Caco-2 (cell line): Measurements from ENCODE around the gene GRK5. TPM values are rescaled to one million over a fixed set of nuclear protein-coding genes. Genes with fewer than 3 reads are reported as not detected.

ENCODE experiments used
- BruUV-seq: library from RNA; stranded (reverse); fragments of 400-500 nt; replicated peaks from 2 replicates; lab custom pipeline; 2021; lab: Mats Ljungman, UMichigan
- CTCF ChIA-PET: fragments of 300-600 bp; sonication (Branson Sonifier 250); formaldehyde crosslinking; loops from one replicate; lab custom pipeline; 2022; ENCODE audit warnings: antibody characterized with exemption; lab: Charles Lee
- POLR2A ChIA-PET: fragments of 300-600 bp; sonication (Branson Sonifier 250); formaldehyde crosslinking; loops from one replicate; lab custom pipeline; 2022; ENCODE audit warnings: antibody characterized with exemption; lab: Charles Lee
- DNase-seq, 2 experiments: peaks; one replicate each; pipeline versions ENCODE4 v3.0.0 to v3.0.0-alpha.2; 2020 to 2022
- H3K27me3 ChIP-seq: replicated peaks from 2 replicates; pipeline ENCODE4 v1.6.0; 2011; ENCODE audit warnings: low read length; ENCODE audit not compliant: control insufficient read depth, insufficient read depth
- H3K36me3 ChIP-seq: 2 replicates; pipeline ENCODE4 v1.5.1; 2011; ENCODE audit warnings: low read length; ENCODE audit not compliant: control insufficient read depth, insufficient read depth
- H3K4me1 ChIP-seq: fragments of 250-450 bp; sonication (Bioruptor Pico); 2 replicates; pipeline ENCODE4 v1.5.1; 2020; ENCODE audit warnings: mild to moderate bottlenecking
- H3K4me3 ChIP-seq: 2 replicates; pipeline ENCODE4 v1.5.1; 2011; ENCODE audit warnings: low read depth, mild to moderate bottlenecking, control low read depth, low read length
- H3K9me3 ChIP-seq: fragments of 250-450 bp; sonication (Bioruptor Pico); 2 replicates; pipeline ENCODE4 v1.5.1; 2020; ENCODE audit warnings: mild to moderate bottlenecking, moderate library complexity
- H3K27ac Mint-ChIP-seq: one replicate; pipeline ENCODE4 v1.8.0; 2022; ENCODE audit warnings: mixed read lengths; ENCODE audit not compliant: unreplicated experiment
- H3K27me3 Mint-ChIP-seq: one replicate; pipeline ENCODE4 v1.8.0; 2022; ENCODE audit warnings: mixed read lengths; ENCODE audit not compliant: insufficient read depth, unreplicated experiment
- H3K36me3 Mint-ChIP-seq: one replicate; pipeline ENCODE4 v1.8.0; 2022; ENCODE audit warnings: mild to moderate bottlenecking, mixed read lengths; ENCODE audit not compliant: insufficient read depth, unreplicated experiment
- H3K4me1 Mint-ChIP-seq: one replicate; pipeline ENCODE4 v1.8.0; 2022; ENCODE audit warnings: low read depth, mixed read lengths; ENCODE audit not compliant: unreplicated experiment
- H3K4me3 Mint-ChIP-seq: one replicate; pipeline ENCODE4 v1.8.0; 2022; ENCODE audit warnings: mild to moderate bottlenecking, moderate library complexity, mixed read lengths; ENCODE audit not compliant: unreplicated experiment
- H3K9me3 Mint-ChIP-seq: one replicate; pipeline ENCODE4 v1.8.0; 2022; ENCODE audit warnings: mixed read lengths; ENCODE audit not compliant: unreplicated experiment
- CTCF ChIP-seq, 2 experiments: fragments of 200-600 bp in 1 of 2; IDR thresholded peaks; 1 replicate in 1 of 2; 2 replicates in 1 of 2; pipeline versions ENCODE4 v1.5.1 to v1.8.0; 2011 to 2022; ENCODE audit warnings: antibody characterized with exemption in 1 of 2, control low read depth in 1 of 2, inconsistent platforms in 1 of 2, low read depth in 1 of 2, low read length in 1 of 2, mild to moderate bottlenecking in 1 of 2, moderate library complexity in 1 of 2; ENCODE audit not compliant: insufficient read depth in 1 of 2, severe bottlenecking in 1 of 2, unreplicated experiment in 1 of 2
- intact Hi-C: fragments of 100-400 bp; cut with micrococcal nuclease; formaldehyde crosslinking; loops from one replicate; pipeline ENCODE4 v1.10.0; 2022; ENCODE audit not compliant: unreplicated experiment
- total RNA-seq: library from RNA; stranded (reverse); gene quantifications from 2 replicates; pipeline ENCODE4 v1.2.3, GENCODE V29; 2022

Gene GRK5
- total RNA-seq, 1 experiment from 2014 or later, result 7.7 TPM

DNA sequence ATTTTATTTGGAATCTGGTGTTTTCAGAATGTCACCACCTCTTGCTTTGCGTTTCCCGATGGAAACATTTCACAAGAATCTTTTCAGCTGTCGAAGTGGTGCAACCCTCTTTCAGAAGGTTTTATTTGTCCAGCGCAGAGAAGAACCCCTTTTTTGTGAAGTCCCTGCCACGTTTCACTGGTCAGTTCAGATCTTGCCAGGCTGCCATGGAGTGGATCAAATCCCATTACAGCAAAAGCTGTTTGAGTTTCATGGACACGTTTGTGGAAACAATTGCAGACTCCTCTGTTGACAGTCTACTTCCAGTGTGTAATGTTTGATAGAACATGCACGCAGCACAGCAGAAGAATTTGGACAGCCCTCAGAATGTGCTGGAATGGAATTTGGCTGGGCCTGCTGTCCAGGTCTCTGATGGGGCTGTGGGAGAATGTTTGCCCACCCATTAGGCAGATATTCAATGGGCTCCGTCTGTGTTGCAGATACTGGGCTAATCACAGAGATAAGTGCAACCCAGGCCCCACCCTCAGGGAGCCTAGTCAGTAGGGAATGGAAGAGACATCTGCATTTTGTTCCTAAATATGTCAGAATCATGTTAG lies 143.2 kb downstream of the GRK5 start:
- H3K9me3 Mint-ChIP-seq, result peaks cover 13% of the 10 kb centered on the region
- H3K36me3 Mint-ChIP-seq, result peaks cover 6% of the 10 kb centered on the region
- TF ChIP-seq CTCF (IDR thresholded peaks at IDR 0.05; ENCODE audit: insufficient read depth in 1 of 2, low read depth in 1 of 2, low read length in 1 of 2, severe bottlenecking in 1 of 2, unreplicated experiment in 1 of 2), result no peak
- H3K27ac Mint-ChIP-seq, result peak overlapping the region; percentile 70
- no peaks in the 10 kb centered on the region for H3K27me3 Mint-ChIP-seq
- H3K4me3 ChIP-seq, result no peak overlapping the region
- no peak overlapping the region for H3K4me3 Mint-ChIP-seq
- no peaks in the 10 kb centered on the region for H3K27me3 ChIP-seq
- no peaks in the 10 kb centered on the region for H3K36me3 ChIP-seq
- peaks cover 11% of the 10 kb centered on the region; the same call in 1 of the 2 replicates for H3K9me3 ChIP-seq
- no TSS peak for BruUV-seq
- H3K4me1 ChIP-seq, result no peaks in the 10 kb centered on the region
- H3K4me1 Mint-ChIP-seq, result peaks cover 9% of the 10 kb centered on the region
- ChIA-PET POLR2A (no interaction called here), CTCF (no interaction called here)
- intact Hi-C loops, result no loop called here
- DNase-seq, result peak; percentile 41 to 45

- Histone ChIP-seq H3K4me1 (no peaks in the 10 kb centered on the region), H3K36me3 (no peaks in the 10 kb centered on the region), H3K4me3 (no peak overlapping the region), H3K27me3 (no peaks in the 10 kb centered on the region), H3K9me3 (peaks cover 17% of the 10 kb centered on the region)
- Mint-ChIP-seq H3K27ac (peak overlapping the region; percentile 70), H3K9me3 (peaks cover 19% of the 10 kb centered on the region), H3K27me3 (no peaks in the 10 kb centered on the region), H3K4me1 (peaks cover 9% of the 10 kb centered on the region), H3K36me3 (peaks cover 6% of the 10 kb centered on the region), H3K4me3 (no peak overlapping the region)
- TF ChIP-seq CTCF (IDR thresholded peaks at IDR 0.05; ENCODE audit: insufficient read depth in 1 of 2, low read depth in 1 of 2, low read length in 1 of 2, severe bottlenecking in 1 of 2, unreplicated experiment in 1 of 2), result no peak
- ChIA-PET POLR2A (interaction anchor here (0.5 kb wide), 1 partner anchor 191 kb away, joined by 3 read pairs; the partner anchor contains the start of gene RGS10), CTCF (no interaction called here)
- no peak for DNase-seq
- intact Hi-C loops, result no loop called here
- BruUV-seq, result no TSS peak
These were observed 143.8 kb downstream of the GRK5 start for GRCh38 chr10:119351189-119351588.

- Histone ChIP-seq H3K9me3 (peaks cover 18% of the 10 kb centered on the region), H3K4me1 (no peaks in the 10 kb centered on the region), H3K27me3 (no peaks in the 10 kb centered on the region), H3K4me3 (no peak overlapping the region), H3K36me3 (no peaks in the 10 kb centered on the region)
- H3K4me3 Mint-ChIP-seq, result no peak overlapping the region
- no TSS peak for BruUV-seq
- CTCF ChIA-PET, result interaction anchor here (0.7 to 0.9 kb wide), 2 partner anchors 49 to 138 kb away, joined by 3 read pairs; no protein-coding TSS in a partner anchor
- no peak for DNase-seq
- peaks cover 6% of the 10 kb centered on the region for H3K36me3 Mint-ChIP-seq
- intact Hi-C loops, result no loop called here
- H3K9me3 Mint-ChIP-seq, result peaks cover 27% of the 10 kb centered on the region
- POLR2A ChIA-PET, result no interaction called here
- no peak for TF ChIP-seq CTCF (IDR thresholded peaks at IDR 0.05; ENCODE audit: insufficient read depth in 1 of 2, low read depth in 1 of 2, low read length in 1 of 2, severe bottlenecking in 1 of 2, unreplicated experiment in 1 of 2)
- no peak overlapping the region for H3K27ac Mint-ChIP-seq
- peaks cover 9% of the 10 kb centered on the region for H3K4me1 Mint-ChIP-seq
- no peaks in the 10 kb centered on the region for H3K27me3 Mint-ChIP-seq
These were observed 144.7 kb downstream of the GRK5 start for GRCh38 chr10:119352042-119352441.
